Gastroesophageal sphincter (tissue), 3 donors: Measurements from ENCODE around the gene MYADM.

ENCODE experiments used
- POLR2A ChIP-seq, 2 donors: fragments of 450-650 bp; IDR thresholded peaks; one replicate each; pipeline ENCODE4 v1.6.1; 2017; ENCODE audit warnings: antibody characterized with exemption in 2 of 2, mild to moderate bottlenecking in 2 of 2, moderate library complexity in 1 of 2
- TF ChIP-seq, protein P1 (sequence below), 4 experiments: fragments of 200-600 bp in 2 of 4; fragments of 450-650 bp in 2 of 4; sonication (generic) in 1 of 4; IDR thresholded peaks; one replicate each; pipeline ENCODE4 v1.5.1; 2017 to 2019; ENCODE audit warnings: antibody characterized with exemption in 4 of 4, mild to moderate bottlenecking in 2 of 4, moderate library complexity in 2 of 4

DNA sequence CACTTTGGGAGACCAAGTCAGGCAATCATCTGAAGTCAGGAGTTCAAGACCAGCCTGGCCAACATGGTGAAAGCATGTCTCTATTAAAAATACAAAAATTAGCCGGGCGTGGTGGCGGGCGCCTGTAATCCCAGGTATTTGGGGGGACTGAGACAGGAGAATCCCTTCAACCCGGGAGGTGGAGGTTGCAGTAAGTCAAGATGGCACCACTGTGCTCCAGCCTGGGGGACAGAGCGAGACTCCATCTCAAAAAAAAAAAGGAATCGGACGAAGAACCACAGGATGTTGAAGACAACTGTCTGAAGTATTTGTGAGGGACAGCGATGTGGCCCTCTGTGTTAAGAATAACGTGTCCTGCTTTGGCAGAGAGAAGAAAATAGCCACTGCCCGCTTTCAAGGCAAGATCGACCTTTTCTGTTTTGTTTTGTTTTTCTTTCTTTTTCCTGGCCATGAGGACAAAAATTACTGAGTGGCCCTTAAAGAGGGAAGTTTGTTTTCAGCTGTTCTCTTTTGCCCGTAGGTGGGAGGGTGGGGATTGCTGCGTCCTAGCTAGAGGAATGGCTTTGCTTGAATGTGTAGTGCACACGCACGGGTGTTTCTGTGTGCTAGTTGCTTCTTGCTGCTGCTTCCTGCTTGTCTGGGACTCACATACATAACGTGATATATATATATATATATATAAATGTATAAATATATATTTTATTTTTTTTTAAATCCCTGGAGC, 8.1 kb downstream of the MYADM start:
- TF ChIP-seq, protein P1, sequence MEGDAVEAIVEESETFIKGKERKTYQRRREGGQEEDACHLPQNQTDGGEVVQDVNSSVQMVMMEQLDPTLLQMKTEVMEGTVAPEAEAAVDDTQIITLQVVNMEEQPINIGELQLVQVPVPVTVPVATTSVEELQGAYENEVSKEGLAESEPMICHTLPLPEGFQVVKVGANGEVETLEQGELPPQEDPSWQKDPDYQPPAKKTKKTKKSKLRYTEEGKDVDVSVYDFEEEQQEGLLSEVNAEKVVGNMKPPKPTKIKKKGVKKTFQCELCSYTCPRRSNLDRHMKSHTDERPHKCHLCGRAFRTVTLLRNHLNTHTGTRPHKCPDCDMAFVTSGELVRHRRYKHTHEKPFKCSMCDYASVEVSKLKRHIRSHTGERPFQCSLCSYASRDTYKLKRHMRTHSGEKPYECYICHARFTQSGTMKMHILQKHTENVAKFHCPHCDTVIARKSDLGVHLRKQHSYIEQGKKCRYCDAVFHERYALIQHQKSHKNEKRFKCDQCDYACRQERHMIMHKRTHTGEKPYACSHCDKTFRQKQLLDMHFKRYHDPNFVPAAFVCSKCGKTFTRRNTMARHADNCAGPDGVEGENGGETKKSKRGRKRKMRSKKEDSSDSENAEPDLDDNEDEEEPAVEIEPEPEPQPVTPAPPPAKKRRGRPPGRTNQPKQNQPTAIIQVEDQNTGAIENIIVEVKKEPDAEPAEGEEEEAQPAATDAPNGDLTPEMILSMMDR (IDR thresholded peaks at IDR 0.05), result no peak
- TF ChIP-seq POLR2A (IDR thresholded peaks at IDR 0.05), result no peak
